A549 (cell line): ENCODE data around the gene TMEM154. TPM values are rescaled to one million over a fixed set of nuclear protein-coding genes. Genes with fewer than 3 reads are reported as not detected.

Experiments used
- ATAC-seq, 2 experiments: fragments of 200-7000 bp in 1 of 2; fragments of >200 bp in 1 of 2; cut with Nextera tagmentation in 1 of 2; cut with Tn5 transposase in 1 of 2; 3 replicates each; pipeline versions ENCODE4 v1.8.0 to v1.9.1; 2018 to 2020; ENCODE audit warnings: mild to moderate bottlenecking in 1 of 2, moderate library complexity in 1 of 2
- CTCF ChIA-PET: fragments of 300-600 bp; sonication (Branson Sonifier 250); formaldehyde crosslinking; extraction: SDS; loops from one replicate; lab custom pipeline; 2021; ENCODE audit warnings: antibody characterized with exemption, inconsistent platforms; lab: Yijun Ruan, JAX
- POLR2A ChIA-PET: fragments of 350-600 bp; formaldehyde crosslinking; extraction: SDS; loops from one replicate; lab custom pipeline; 2021; ENCODE audit warnings: antibody characterized with exemption, inconsistent platforms; lab: Yijun Ruan, JAX
- DNase-seq, 2 experiments: peaks; one replicate each; pipeline versions ENCODE4 v3.0.0 to v3.0.0-alpha.2; 2011 to 2016; ENCODE audit warnings: low read depth in 1 of 2, low spot score in 1 of 2
- FAIRE-seq: peaks from 2 replicates; lab custom pipeline; 2011; peaks lifted over from hg19 to GRCh38; lab: Jason Lieb, UNC
- H3K27ac ChIP-seq, 2 experiments: fragments of >200 bp; sonication (Bioruptor Twin); formaldehyde crosslinking; 3 replicates each; pipeline ENCODE4 v1.5.1; 2016 to 2017
- H3K4me1 ChIP-seq: fragments of >200 bp; sonication (Bioruptor Twin); formaldehyde crosslinking; 3 replicates; pipeline ENCODE4 v1.6.1; 2016
- H3K4me2 ChIP-seq: fragments of >200 bp; sonication (Bioruptor Twin); formaldehyde crosslinking; 3 replicates; pipeline ENCODE4 v1.6.1; 2016
- H3K4me3 ChIP-seq: fragments of >200 bp; sonication (Bioruptor Twin); formaldehyde crosslinking; 3 replicates; pipeline ENCODE4 v1.5.1; 2016
- H3K9me3 ChIP-seq: fragments of >200 bp; sonication (Bioruptor Twin); formaldehyde crosslinking; 3 replicates; pipeline ENCODE4 v1.6.1; 2016
- ATOH8 ChIP-seq: fragments of 250-450 bp; sonication (Bioruptor Pico); IDR thresholded peaks from 2 replicates; pipeline ENCODE4 v1.5.0; 2020; ENCODE audit warnings: low read depth, mild to moderate bottlenecking, moderate library complexity
- BCL3 ChIP-seq: fragments of >200 bp; sonication (Bioruptor Twin); formaldehyde crosslinking; IDR thresholded peaks from 3 replicates; pipeline ENCODE4 v1.6.1; 2016
- BHLHE40 ChIP-seq: IDR thresholded peaks from 2 replicates; pipeline ENCODE4 v1.6.1; 2012; ENCODE audit warnings: low read depth, low read length, inconsistent platforms
- CEBPB ChIP-seq, 2 experiments: fragments of >200 bp in 1 of 2; sonication (Bioruptor Twin) in 1 of 2; formaldehyde crosslinking in 1 of 2; IDR thresholded peaks; 2 replicates each; pipeline ENCODE4 v1.6.1; 2012 to 2016
- CHD2 ChIP-seq: fragments of 150-350 bp; IDR thresholded peaks from 2 replicates; pipeline ENCODE4 v1.6.1; 2014; ENCODE audit warnings: low read length; ENCODE audit not compliant: partially characterized antibody
- CHD4 ChIP-seq: fragments of 200-600 bp; sonication (generic); IDR thresholded peaks from 2 replicates; pipeline ENCODE4 v1.6.1; 2016; ENCODE audit warnings: antibody characterized with exemption, mild to moderate bottlenecking, borderline replicate concordance
- CTCF ChIP-seq: fragments of >200 bp; sonication (Bioruptor Twin); formaldehyde crosslinking; IDR thresholded peaks from 3 replicates; pipeline ENCODE4 v1.5.1; 2016
- EHF ChIP-seq: fragments of 250-450 bp; sonication (Bioruptor Pico); IDR thresholded peaks from 2 replicates; pipeline ENCODE4 v1.5.0; 2020; ENCODE audit warnings: mild to moderate bottlenecking
- ELK1 ChIP-seq: fragments of 150-350 bp; IDR thresholded peaks from 2 replicates; pipeline ENCODE4 v1.6.1; 2014; ENCODE audit warnings: low read depth, mild to moderate bottlenecking, low read length
- EP300 ChIP-seq, 2 experiments: fragments of >200 bp; sonication (Bioruptor Twin); formaldehyde crosslinking; IDR thresholded peaks; 2 replicates in 1 of 2; 3 replicates in 1 of 2; pipeline ENCODE4 v1.6.1; 2016 to 2017
- FOSL2 ChIP-seq, 2 experiments: fragments of 450-650 bp in 1 of 2; fragments of >200 bp in 1 of 2; sonication (Bioruptor Twin) in 1 of 2; formaldehyde crosslinking; IDR thresholded peaks; 2 replicates each; pipeline versions ENCODE4 v1.5.0 to v1.6.1; 2016 to 2020; ENCODE audit warnings: mild to moderate bottlenecking in 1 of 2, moderate library complexity in 1 of 2
- FOXS1 ChIP-seq: fragments of 250-450 bp; sonication (Bioruptor Pico); IDR thresholded peaks from 2 replicates; pipeline ENCODE4 v1.5.0; 2020; ENCODE audit warnings: mild to moderate bottlenecking, moderate library complexity
- HDAC2 ChIP-seq: fragments of 200-600 bp; sonication (generic); IDR thresholded peaks from 2 replicates; pipeline ENCODE4 v1.6.1; 2016
- HES2 ChIP-seq: fragments of >200 bp; sonication (Bioruptor Twin); formaldehyde crosslinking; IDR thresholded peaks from 2 replicates; pipeline ENCODE4 v1.6.1; 2016
- HEYL ChIP-seq: fragments of 250-450 bp; sonication (Bioruptor Pico); IDR thresholded peaks from 2 replicates; pipeline ENCODE4 v1.8.0; 2021; ENCODE audit warnings: mild to moderate bottlenecking, moderate library complexity
- HOXA7 ChIP-seq: fragments of 250-450 bp; sonication (Bioruptor Pico); IDR thresholded peaks from 2 replicates; pipeline ENCODE4 v1.5.0; 2020; ENCODE audit warnings: mild to moderate bottlenecking, moderate library complexity
- HOXB13 ChIP-seq: fragments of 250-450 bp; sonication (Bioruptor Pico); IDR thresholded peaks from 2 replicates; pipeline ENCODE4 v1.5.0; 2020; ENCODE audit warnings: low read depth, mild to moderate bottlenecking, moderate library complexity
- HOXB5 ChIP-seq: fragments of 250-450 bp; sonication (Bioruptor Pico); IDR thresholded peaks from 2 replicates; pipeline ENCODE4 v1.5.0; 2020; ENCODE audit warnings: mild to moderate bottlenecking, moderate library complexity
- JUN ChIP-seq, 2 experiments: fragments of >200 bp; sonication (Bioruptor Twin); formaldehyde crosslinking; IDR thresholded peaks; 2 replicates in 1 of 2; 3 replicates in 1 of 2; pipeline ENCODE4 v1.6.1; 2016 to 2017
- JUNB ChIP-seq: fragments of >200 bp; sonication (Bioruptor Twin); formaldehyde crosslinking; IDR thresholded peaks from 2 replicates; pipeline ENCODE4 v1.6.1; 2016
- MAX ChIP-seq: IDR thresholded peaks from 2 replicates; pipeline ENCODE4 v1.6.1; 2012
- MYC ChIP-seq: IDR thresholded peaks from 2 replicates; pipeline ENCODE4 v1.6.1; 2012; ENCODE audit warnings: mild to moderate bottlenecking, inconsistent platforms, low read length, improper control_type of control experiment, borderline replicate concordance
- NFE2L2 ChIP-seq: fragments of 150-350 bp; conservative IDR thresholded peaks from 2 replicates; pipeline ENCODE4 v1.6.1; 2014; ENCODE audit warnings: low read length
- POLR2A ChIP-seq: IDR thresholded peaks from 2 replicates; pipeline ENCODE4 v1.6.1; 2012; ENCODE audit warnings: mild to moderate bottlenecking, low read length
- POLR2AphosphoS2 ChIP-seq: conservative IDR thresholded peaks from 2 replicates; pipeline ENCODE4 v1.6.1; 2012; ENCODE audit warnings: low read length, improper control_type of control experiment, inconsistent platforms
- RARB ChIP-seq: fragments of 250-450 bp; sonication (Bioruptor Pico); IDR thresholded peaks from 2 replicates; pipeline ENCODE4 v1.8.0; 2021; ENCODE audit warnings: mild to moderate bottlenecking, moderate library complexity
- RCOR1 ChIP-seq: fragments of 150-350 bp; IDR thresholded peaks from 2 replicates; pipeline ENCODE4 v1.6.1; 2014; ENCODE audit warnings: antibody characterized with exemption, low read length, low read depth
- SMC3 ChIP-seq: fragments of >200 bp; sonication (Bioruptor Twin); formaldehyde crosslinking; IDR thresholded peaks from 3 replicates; pipeline ENCODE4 v1.6.1; 2018; ENCODE audit warnings: inconsistent platforms
- TP53 ChIP-seq: fragments of 250-450 bp; sonication (Bioruptor Pico); IDR thresholded peaks from 2 replicates; pipeline ENCODE4 v1.5.0; 2021; ENCODE audit warnings: mild to moderate bottlenecking, moderate library complexity
- ZSCAN20 ChIP-seq: fragments of 250-450 bp; sonication (Bioruptor Pico); IDR thresholded peaks from 2 replicates; pipeline ENCODE4 v1.8.0; 2022; ENCODE audit warnings: mild to moderate bottlenecking, moderate library complexity
- WGBS: methylation state at CpG from one replicate; pipeline ENCODE4 v1.1.6; 2017; ENCODE audit errors: missing lambda C conversion rate; 5-methylcytosine and 5-hydroxymethylcytosine counted together
- polyA plus RNA-seq, 4 experiments: library from polyadenylated mRNA; depleted of rRNA in 3 of 4; stranded (reverse); fragments of >200 nt; fragmentation: RNase III in 1 of 4; extraction: RNeasy Plus Mini Kit Qiagen cat#74134 plus additional on column Dnase treatment in 1 of 4; gene quantifications; 2 replicates in 3 of 4; 3 replicates in 1 of 4; pipeline ENCODE4 v1.2.3, GENCODE V29; 2011 to 2017

Gene TMEM154
- polyA plus RNA-seq, 2 of the 4 experiments (the other 2 are of a cell fraction): 0.05 to 0.31 TPM

GRCh38 chr4:152708796-152709195 is 29.0 kb upstream of the TMEM154 start:
- FAIRE-seq: no peak
- TF ChIP-seq TP53 (CRISPR knock-in tag) (no peak), FOSL2 (IDR thresholded peaks at IDR 0.05) (no peak), FOSL2 (CRISPR knock-in tag; IDR thresholded peaks at IDR 0.05) (no peak), NFE2L2 (no peak), CEBPB (IDR thresholded peaks at IDR 0.05) (no peak), HOXA7 (CRISPR knock-in tag) (no peak), JUN (IDR thresholded peaks at IDR 0.05) (no peak), HDAC2 (no peak), HEYL (CRISPR knock-in tag) (no peak)
- ChIA-PET POLR2A (no interaction called here), CTCF (interaction anchor here (0.9 kb wide), 1 partner anchor 208 kb away, joined by 3 read pairs; no protein-coding TSS in a partner anchor)
- no peak overlapping the region for H3K4me3 ChIP-seq
- no peak overlapping the region for H3K27ac ChIP-seq
- no peaks in the 10 kb centered on the region for H3K4me1 ChIP-seq
- DNase-seq: no peak
- 31% methylated on average over 4 of the region's 4 CpGs for WGBS
- no peak overlapping the region for H3K4me2 ChIP-seq
- H3K9me3 ChIP-seq: peaks cover 4% of the 10 kb centered on the region; the same call in 1 of the 3 replicates
- no peak for ATAC-seq

GRCh38 chr4:152708361-152708760 is 28.6 kb upstream of the TMEM154 start:
- POLR2A ChIA-PET: no interaction called here
- no peak overlapping the region for H3K27ac ChIP-seq
- CTCF ChIA-PET: interaction anchor here (0.9 kb wide), 1 partner anchor 207 kb away, joined by 3 read pairs; no protein-coding TSS in a partner anchor
- ATAC-seq (no peak), DNase-seq (no peak), FAIRE-seq (no peak)
- no peak overlapping the region for H3K4me2 ChIP-seq
- no peak for TF ChIP-seq JUNB
- no peak for TF ChIP-seq JUN (IDR thresholded peaks at IDR 0.05)
- no peak for TF ChIP-seq NFE2L2
- TF ChIP-seq POLR2AphosphoS2: no peak
- no peak for TF ChIP-seq ELK1
- TF ChIP-seq POLR2A: no peak
- TF ChIP-seq RCOR1: no peak
- no peak for TF ChIP-seq EP300 (IDR thresholded peaks at IDR 0.05)
- TF ChIP-seq MYC: no peak
- no peak for TF ChIP-seq CEBPB (IDR thresholded peaks at IDR 0.05)
- no peak for TF ChIP-seq HES2
- TF ChIP-seq CHD2: no peak
- TF ChIP-seq HOXA7 (CRISPR knock-in tag): no peak
- TF ChIP-seq FOXS1 (CRISPR knock-in tag): no peak
- TF ChIP-seq MAX: no peak
- no peak for TF ChIP-seq SMC3
- no peak for TF ChIP-seq ATOH8 (CRISPR knock-in tag)
- TF ChIP-seq HOXB5: no peak
- no peak for TF ChIP-seq HOXB13 (CRISPR knock-in tag)
- peaks cover 4% of the 10 kb centered on the region; the same call in 1 of the 3 replicates for H3K9me3 ChIP-seq
- H3K4me3 ChIP-seq: no peak overlapping the region
- H3K4me1 ChIP-seq: no peaks in the 10 kb centered on the region
- 56% methylated on average over 1 of the region's 1 CpG for WGBS

- DNase-seq: no peak
- WGBS: 47% methylated on average over 5 of the region's 5 CpGs
- Histone ChIP-seq H3K4me1 (no peaks in the 10 kb centered on the region), H3K4me2 (no peak overlapping the region), H3K9me3 (peaks cover 4% of the 10 kb centered on the region; the same call in 1 of the 3 replicates), H3K27ac (no peak overlapping the region), H3K4me3 (no peak overlapping the region)
- no peak for ATAC-seq
- ChIA-PET CTCF (no interaction called here), POLR2A (no interaction called here)
- no peak for FAIRE-seq
- TF ChIP-seq MYC (no peak), BHLHE40 (no peak), NFE2L2 (no peak), BCL3 (no peak), CHD2 (no peak), EHF (CRISPR knock-in tag) (no peak), CTCF (no peak), FOXS1 (CRISPR knock-in tag) (no peak), HOXA7 (CRISPR knock-in tag) (no peak), RARB (CRISPR knock-in tag) (no peak), ZSCAN20 (CRISPR knock-in tag) (no peak), CHD4 (no peak)
These were observed 27.8 kb upstream of the TMEM154 start for GRCh38 chr4:152707632-152708031.
